ENCODE measurements around the gene FSTL5. TPM values are rescaled to one million over a fixed set of nuclear protein-coding genes. Genes with fewer than 3 reads are reported as not detected.

FSTL5 gene
- total and polyA plus RNA-seq, 2 of the 13 experiments (the other 11 are each of a cell fraction or from before 2014, with no cell fraction given), result 0.03 to 0.07 TPM

- DNase-seq (ENCODE audit: low spot score), result no peak
- BruUV-seq (replicated peaks), result no TSS peak
- no peaks in the 10 kb centered on the region for H3K27me3 ChIP-seq (ENCODE audit: control insufficient read depth in 1 of 2, insufficient read depth in 2 of 2, low read length in 2 of 2)
- H2AFZ ChIP-seq (ENCODE audit: low read length), result no peak overlapping the region
- H3K27ac ChIP-seq (ENCODE audit: extremely low read length, insufficient read depth, low read length), result no peak overlapping the region
- intact Hi-C loops (cut with micrococcal nuclease; ENCODE audit: unreplicated experiment) (no loop called here), in situ Hi-C loops (cut with HindIII; ENCODE audit: extremely low pct_ligation_motif_present, low pct_unique_long_range_greater_than_20kb) (no loop called here)
- TF ChIP-seq ATM (IDR thresholded peaks at IDR 0.05; ENCODE audit: borderline replicate concordance) (no peak), ZNF768 (CRISPR knock-in tag; IDR thresholded peaks at IDR 0.05) (no peak)
- ChIA-PET POLR2A (no interaction called here), CTCF (ENCODE audit: low intra/inter-chr PET ratio, low total read pairs) (no interaction called here)
- no peak overlapping the region for H3K9ac ChIP-seq (ENCODE audit: insufficient read depth, low read depth, low read length)
- WGBS (ENCODE audit: low lambda C conversion rate), result 0% methylated on average over 1 of the region's 1 CpG
- H3K79me2 ChIP-seq (ENCODE audit: insufficient read depth, low read length), result no peaks in the 10 kb centered on the region
- no peaks in the 10 kb centered on the region for H3K9me3 ChIP-seq (ENCODE audit: low read length)
- H3K36me3 ChIP-seq (replicated peaks in 1 of 2; ENCODE audit: control insufficient read depth in 1 of 2, insufficient read depth in 2 of 2, low read length in 2 of 2), result no peaks in the 10 kb centered on the region
- no peaks in the 10 kb centered on the region for H4K20me1 ChIP-seq (ENCODE audit: insufficient read depth, low read length)
- no peak overlapping the region for H3K4me2 ChIP-seq (ENCODE audit: low read depth, low read length)
- H3K4me1 ChIP-seq (ENCODE audit: insufficient read depth, low read length), result no peaks in the 10 kb centered on the region
- FAIRE-seq, result no peak
- H3K4me3 ChIP-seq (replicated peaks in 1 of 3; ENCODE audit: insufficient read depth in 1 of 3, low read depth in 2 of 3, low read length in 3 of 3), result no peak overlapping the region
- ATAC-seq, result no peak
Measured at GRCh38 chr4:161815841-161816240, 348.0 kb downstream of the FSTL5 start.

GRCh38 chr4:161813889-161814288, 349.9 kb downstream of the FSTL5 start:
- DNase-seq (ENCODE audit: low spot score) (no peak), FAIRE-seq (no peak), ATAC-seq (no peak)
- TF ChIP-seq ONECUT2 (CRISPR knock-in tag; IDR thresholded peaks at IDR 0.05) (no peak), GABPA (IDR thresholded peaks at IDR 0.05; ENCODE audit: low read depth, low read length) (no peak), GABPA (CRISPR knock-in tag; IDR thresholded peaks at IDR 0.05; ENCODE audit: low read depth) (no peak), TCF7L2 (IDR thresholded peaks at IDR 0.05; ENCODE audit: low read depth, low read length) (0 out of 2 replicates have a peak, but pooled peaks have one; percentile 17), HNF4G (IDR thresholded peaks at IDR 0.05; ENCODE audit: borderline replicate concordance, low read depth, low read length) (no peak), HNF4G (CRISPR knock-in tag; IDR thresholded peaks at IDR 0.05; ENCODE audit: borderline replicate concordance, low read depth) (no peak), SRF (IDR thresholded peaks at IDR 0.05; ENCODE audit: low read depth, low read length) (no peak), ZFP37 (CRISPR knock-in tag; IDR thresholded peaks at IDR 0.05; ENCODE audit: borderline replicate concordance) (no peak)
- ChIA-PET POLR2A (no interaction called here), CTCF (ENCODE audit: low intra/inter-chr PET ratio, low total read pairs) (no interaction called here)
- H3K9ac ChIP-seq (ENCODE audit: insufficient read depth, low read depth, low read length), result no peak overlapping the region
- in situ Hi-C loops (cut with HindIII; ENCODE audit: extremely low pct_ligation_motif_present, low pct_unique_long_range_greater_than_20kb) (no loop called here), intact Hi-C loops (cut with micrococcal nuclease; ENCODE audit: unreplicated experiment) (no loop called here)
- no peaks in the 10 kb centered on the region for H3K36me3 ChIP-seq (replicated peaks in 1 of 2; ENCODE audit: control insufficient read depth in 1 of 2, insufficient read depth in 2 of 2, low read length in 2 of 2)
- H4K20me1 ChIP-seq (ENCODE audit: insufficient read depth, low read length), result no peaks in the 10 kb centered on the region
- H3K4me1 ChIP-seq (ENCODE audit: insufficient read depth, low read length), result no peaks in the 10 kb centered on the region
- H3K4me3 ChIP-seq (replicated peaks in 1 of 3; ENCODE audit: insufficient read depth in 1 of 3, low read depth in 2 of 3, low read length in 3 of 3), result no peak overlapping the region
- H2AFZ ChIP-seq (ENCODE audit: low read length), result no peak overlapping the region
- no peak overlapping the region for H3K27ac ChIP-seq (ENCODE audit: extremely low read length, insufficient read depth, low read length)
- H3K27me3 ChIP-seq (ENCODE audit: control insufficient read depth in 1 of 2, insufficient read depth in 2 of 2, low read length in 2 of 2), result no peaks in the 10 kb centered on the region
- H3K4me2 ChIP-seq (ENCODE audit: low read depth, low read length), result no peak overlapping the region
- no peaks in the 10 kb centered on the region for H3K9me3 ChIP-seq (ENCODE audit: low read length)
- BruUV-seq (replicated peaks), result no TSS peak
- H3K79me2 ChIP-seq (ENCODE audit: insufficient read depth, low read length), result no peaks in the 10 kb centered on the region
